ENCODE results near the gene GTF3C5. TPM values are rescaled to one million over a fixed set of nuclear protein-coding genes. Genes with fewer than 3 reads are reported as not detected.

GTF3C5 gene
- total RNA-seq, 1 experiment from 2014 or later = 104 TPM

DNA sequence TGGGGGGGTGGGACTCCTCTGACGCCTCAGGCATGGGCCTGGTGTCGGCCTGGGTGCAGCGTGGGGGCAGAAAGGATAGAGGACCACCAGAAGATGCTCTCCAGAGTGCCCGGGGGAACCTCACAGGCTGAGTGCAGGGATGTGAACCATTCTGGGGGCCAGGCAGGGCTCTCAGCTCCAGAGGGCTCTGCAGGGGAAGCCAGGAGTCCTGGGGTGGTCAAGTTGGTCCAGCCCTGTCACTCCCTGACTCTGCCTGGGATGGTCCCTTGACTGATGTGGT, 45.8 kb upstream of the GTF3C5 start (continued):
- TF ChIP-seq ZSCAN18 (CRISPR knock-in tag; IDR thresholded peaks at IDR 0.05) = no peak
- no peak for TF ChIP-seq RORB (CRISPR knock-in tag; IDR thresholded peaks at IDR 0.05)
- TF ChIP-seq E2F5 (CRISPR knock-in tag; IDR thresholded peaks at IDR 0.05) = no peak
- TF ChIP-seq ZNF416 (CRISPR knock-in tag; IDR thresholded peaks at IDR 0.05) = no peak
- TF ChIP-seq ZNF423 (CRISPR knock-in tag; IDR thresholded peaks at IDR 0.05) = no peak

GRCh38 chr9:132985489-132985888, 45.3 kb upstream of the GTF3C5 start:
- Mint-ChIP-seq H3K9me3 (peaks cover 5% of the 10 kb centered on the region), H3K36me3 (no peaks in the 10 kb centered on the region), H3K27me3 (ENCODE audit: low read depth) (peaks cover 3% of the 10 kb centered on the region; the same call in 1 of the 2 replicates), H3K4me3 (no peak overlapping the region), H3K4me1 (peaks cover 4% of the 10 kb centered on the region; the same call in 1 of the 2 replicates), H3K27ac (no peak overlapping the region)
- ChIA-PET POLR2A (interaction anchor here (0.8 kb wide), 1 partner anchor 18 kb away, joined by 3 read pairs; no protein-coding TSS in a partner anchor), CTCF (interaction anchor here (0.7 to 1.6 kb wide), 2 partner anchors 8 to 14 kb away, joined by 3 read pairs; no protein-coding TSS in a partner anchor)
- DNase-seq (ENCODE audit: low spot score) (no peak), ATAC-seq (no peak)
- TF ChIP-seq MXD4 (CRISPR knock-in tag; IDR thresholded peaks at IDR 0.05; ENCODE audit: borderline replicate concordance) (no peak), ZNF671 (CRISPR knock-in tag; IDR thresholded peaks at IDR 0.05) (no peak), PRRX2 (CRISPR knock-in tag; IDR thresholded peaks at IDR 0.05) (no peak), HMGXB4 (CRISPR knock-in tag; IDR thresholded peaks at IDR 0.05) (no peak)
- TF ChIP-seq, protein P1, sequence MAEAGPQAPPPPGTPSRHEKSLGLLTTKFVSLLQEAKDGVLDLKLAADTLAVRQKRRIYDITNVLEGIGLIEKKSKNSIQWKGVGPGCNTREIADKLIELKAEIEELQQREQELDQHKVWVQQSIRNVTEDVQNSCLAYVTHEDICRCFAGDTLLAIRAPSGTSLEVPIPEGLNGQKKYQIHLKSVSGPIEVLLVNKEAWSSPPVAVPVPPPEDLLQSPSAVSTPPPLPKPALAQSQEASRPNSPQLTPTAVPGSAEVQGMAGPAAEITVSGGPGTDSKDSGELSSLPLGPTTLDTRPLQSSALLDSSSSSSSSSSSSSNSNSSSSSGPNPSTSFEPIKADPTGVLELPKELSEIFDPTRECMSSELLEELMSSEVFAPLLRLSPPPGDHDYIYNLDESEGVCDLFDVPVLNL (CRISPR knock-in tag; IDR thresholded peaks at IDR 0.05; ENCODE audit: borderline replicate concordance, low read depth) = no peak

DNA sequence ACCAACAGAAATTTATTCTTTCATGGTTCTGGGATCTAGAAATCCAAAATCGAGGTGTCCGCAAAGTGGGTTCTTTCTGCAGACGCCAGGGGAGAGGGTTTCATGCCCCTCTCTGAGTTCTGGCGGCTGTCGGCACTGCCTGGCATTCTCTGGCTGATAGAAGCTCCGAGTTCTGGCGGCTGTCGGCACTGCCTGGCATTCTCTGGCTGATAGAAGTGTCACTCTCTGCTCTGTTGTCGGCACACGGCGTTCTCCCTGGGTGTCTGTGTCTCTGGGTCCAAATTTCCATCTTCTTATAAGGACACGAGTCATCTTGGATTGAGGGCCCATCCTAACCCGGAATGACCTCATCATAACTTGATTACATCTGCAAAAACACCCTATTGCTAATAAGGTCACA, 44.7 kb upstream of the GTF3C5 start:
- ATAC-seq (no peak), DNase-seq (ENCODE audit: low spot score) (no peak)
- peaks cover 4% of the 10 kb centered on the region; the same call in 1 of the 2 replicates for H3K4me1 Mint-ChIP-seq
- ChIA-PET POLR2A (interaction anchor here (0.8 kb wide), 1 partner anchor 17 kb away, joined by 3 read pairs; no protein-coding TSS in a partner anchor), CTCF (no interaction called here)
- no peak overlapping the region for H3K4me3 Mint-ChIP-seq
- no peaks in the 10 kb centered on the region for H3K36me3 Mint-ChIP-seq
- H3K27me3 Mint-ChIP-seq (ENCODE audit: low read depth) = peaks cover 3% of the 10 kb centered on the region; the same call in 1 of the 2 replicates
- H3K9me3 Mint-ChIP-seq = peaks cover 5% of the 10 kb centered on the region
- H3K27ac Mint-ChIP-seq = no peak overlapping the region
- no peak for TF ChIP-seq ATF3 (CRISPR knock-in tag; conservative IDR thresholded peaks at IDR 0.05)
- TF ChIP-seq, protein P2, sequence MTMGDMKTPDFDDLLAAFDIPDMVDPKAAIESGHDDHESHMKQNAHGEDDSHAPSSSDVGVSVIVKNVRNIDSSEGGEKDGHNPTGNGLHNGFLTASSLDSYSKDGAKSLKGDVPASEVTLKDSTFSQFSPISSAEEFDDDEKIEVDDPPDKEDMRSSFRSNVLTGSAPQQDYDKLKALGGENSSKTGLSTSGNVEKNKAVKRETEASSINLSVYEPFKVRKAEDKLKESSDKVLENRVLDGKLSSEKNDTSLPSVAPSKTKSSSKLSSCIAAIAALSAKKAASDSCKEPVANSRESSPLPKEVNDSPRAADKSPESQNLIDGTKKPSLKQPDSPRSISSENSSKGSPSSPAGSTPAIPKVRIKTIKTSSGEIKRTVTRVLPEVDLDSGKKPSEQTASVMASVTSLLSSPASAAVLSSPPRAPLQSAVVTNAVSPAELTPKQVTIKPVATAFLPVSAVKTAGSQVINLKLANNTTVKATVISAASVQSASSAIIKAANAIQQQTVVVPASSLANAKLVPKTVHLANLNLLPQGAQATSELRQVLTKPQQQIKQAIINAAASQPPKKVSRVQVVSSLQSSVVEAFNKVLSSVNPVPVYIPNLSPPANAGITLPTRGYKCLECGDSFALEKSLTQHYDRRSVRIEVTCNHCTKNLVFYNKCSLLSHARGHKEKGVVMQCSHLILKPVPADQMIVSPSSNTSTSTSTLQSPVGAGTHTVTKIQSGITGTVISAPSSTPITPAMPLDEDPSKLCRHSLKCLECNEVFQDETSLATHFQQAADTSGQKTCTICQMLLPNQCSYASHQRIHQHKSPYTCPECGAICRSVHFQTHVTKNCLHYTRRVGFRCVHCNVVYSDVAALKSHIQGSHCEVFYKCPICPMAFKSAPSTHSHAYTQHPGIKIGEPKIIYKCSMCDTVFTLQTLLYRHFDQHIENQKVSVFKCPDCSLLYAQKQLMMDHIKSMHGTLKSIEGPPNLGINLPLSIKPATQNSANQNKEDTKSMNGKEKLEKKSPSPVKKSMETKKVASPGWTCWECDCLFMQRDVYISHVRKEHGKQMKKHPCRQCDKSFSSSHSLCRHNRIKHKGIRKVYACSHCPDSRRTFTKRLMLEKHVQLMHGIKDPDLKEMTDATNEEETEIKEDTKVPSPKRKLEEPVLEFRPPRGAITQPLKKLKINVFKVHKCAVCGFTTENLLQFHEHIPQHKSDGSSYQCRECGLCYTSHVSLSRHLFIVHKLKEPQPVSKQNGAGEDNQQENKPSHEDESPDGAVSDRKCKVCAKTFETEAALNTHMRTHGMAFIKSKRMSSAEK (CRISPR knock-in tag; IDR thresholded peaks at IDR 0.05; ENCODE audit: borderline replicate concordance) = no peak
- no peak for TF ChIP-seq PREB (CRISPR knock-in tag; IDR thresholded peaks at IDR 0.05; ENCODE audit: borderline replicate concordance)
- no peak for TF ChIP-seq ZNF416 (CRISPR knock-in tag; IDR thresholded peaks at IDR 0.05)
- no peak for TF ChIP-seq ZNF396 (CRISPR knock-in tag; IDR thresholded peaks at IDR 0.05; ENCODE audit: borderline replicate concordance)
- TF ChIP-seq TEAD4 (CRISPR knock-in tag; IDR thresholded peaks at IDR 0.05) = no peak
- TF ChIP-seq FOXP4 (CRISPR knock-in tag; IDR thresholded peaks at IDR 0.05) = no peak
- TF ChIP-seq AR (CRISPR knock-in tag; IDR thresholded peaks at IDR 0.05) = no peak

All from WTC11 (cell line).